ENCODE measurements around the gene BMP4. TPM values are rescaled to one million over a fixed set of nuclear protein-coding genes. Genes with fewer than 3 reads are reported as not detected.

Gene BMP4
- total and polyA plus RNA-seq, 4 donors, result 2.0 to 4.2 (median 2.4) TPM

- Histone ChIP-seq H3K4me1 (ENCODE audit: control insufficient read depth in 4 of 4, insufficient read depth in 4 of 4, low read length in 3 of 4) (no peaks in the 10 kb centered on the region), H3K4me3 (ENCODE audit: low read depth in 1 of 3, low read length in 3 of 3) (no peak overlapping the region), H3K9ac (ENCODE audit: low read depth in 1 of 2, low read length in 2 of 2) (no peak overlapping the region), H3K36me3 (ENCODE audit: control insufficient read depth in 4 of 4, insufficient read depth in 3 of 4, low read depth in 1 of 4, low read length in 3 of 4) (no peaks in the 10 kb centered on the region), H3K27me3 (ENCODE audit: control insufficient read depth in 4 of 4, insufficient read depth in 4 of 4, low read length in 3 of 4) (no peaks in the 10 kb centered on the region), H3K9me3 (ENCODE audit: control insufficient read depth in 4 of 4, low read length in 3 of 4) (no peaks in the 10 kb centered on the region), H3K27ac (ENCODE audit: low read depth in 1 of 2, low read length in 2 of 2) (no peak overlapping the region)
- WGBS, result 73% methylated on average over 7 of the region's 7 CpGs
- no peak for TF ChIP-seq TAF1 (conservative IDR thresholded peaks at IDR 0.05)
- TF ChIP-seq REST (IDR thresholded peaks at IDR 0.05), result no peak
- TF ChIP-seq FOXA1 (IDR thresholded peaks at IDR 0.05), result no peak
- TF ChIP-seq ZBTB33 (IDR thresholded peaks at IDR 0.05), result no peak
- TF ChIP-seq, protein P1, sequence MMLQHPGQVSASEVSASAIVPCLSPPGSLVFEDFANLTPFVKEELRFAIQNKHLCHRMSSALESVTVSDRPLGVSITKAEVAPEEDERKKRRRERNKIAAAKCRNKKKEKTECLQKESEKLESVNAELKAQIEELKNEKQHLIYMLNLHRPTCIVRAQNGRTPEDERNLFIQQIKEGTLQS (IDR thresholded peaks at IDR 0.05), result no peak
- TF ChIP-seq EGR1 (IDR thresholded peaks at IDR 0.05; ENCODE audit: low read depth in 2 of 2), result no peak
- no peak for TF ChIP-seq HNF4A (conservative IDR thresholded peaks at IDR 0.05)
- no peak for TF ChIP-seq FOXA2 (IDR thresholded peaks at IDR 0.05)
- TF ChIP-seq SP1 (IDR thresholded peaks at IDR 0.05), result no peak
- no peak for TF ChIP-seq YY1 (IDR thresholded peaks at IDR 0.05)
- no peak for TF ChIP-seq GABPA (IDR thresholded peaks at IDR 0.05 in 1 of 2, conservative IDR thresholded peaks at IDR 0.05 in 1 of 2)
- no peak for TF ChIP-seq NR2F2 (IDR thresholded peaks at IDR 0.05)
- no peak for TF ChIP-seq CTCF (IDR thresholded peaks at IDR 0.05; ENCODE audit: low read depth, low read length, missing input control)
- no peak for TF ChIP-seq RAD21 (IDR thresholded peaks at IDR 0.05)
- no peak for TF ChIP-seq JUND (IDR thresholded peaks at IDR 0.05)
- no peak for TF ChIP-seq HNF4G (IDR thresholded peaks at IDR 0.05)
- TF ChIP-seq, protein P2, sequence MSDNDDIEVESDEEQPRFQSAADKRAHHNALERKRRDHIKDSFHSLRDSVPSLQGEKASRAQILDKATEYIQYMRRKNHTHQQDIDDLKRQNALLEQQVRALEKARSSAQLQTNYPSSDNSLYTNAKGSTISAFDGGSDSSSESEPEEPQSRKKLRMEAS (IDR thresholded peaks at IDR 0.05), result no peak
- TF ChIP-seq RXRA (IDR thresholded peaks at IDR 0.05), result no peak
- no peak for DNase-seq (ENCODE audit: low spot score)
Observed at GRCh38 chr14:53934778-53935414, 21.7 kb downstream of the BMP4 start.

All from liver (tissue), 9 donors.